ENCODE data around the gene DCTN3. TPM values are rescaled to one million over a fixed set of nuclear protein-coding genes. Genes with fewer than 3 reads are reported as not detected.

Gene DCTN3
- total and polyA plus RNA-seq, 4 donors: 39.8 to 86.3 (median 70.3) TPM

DNA sequence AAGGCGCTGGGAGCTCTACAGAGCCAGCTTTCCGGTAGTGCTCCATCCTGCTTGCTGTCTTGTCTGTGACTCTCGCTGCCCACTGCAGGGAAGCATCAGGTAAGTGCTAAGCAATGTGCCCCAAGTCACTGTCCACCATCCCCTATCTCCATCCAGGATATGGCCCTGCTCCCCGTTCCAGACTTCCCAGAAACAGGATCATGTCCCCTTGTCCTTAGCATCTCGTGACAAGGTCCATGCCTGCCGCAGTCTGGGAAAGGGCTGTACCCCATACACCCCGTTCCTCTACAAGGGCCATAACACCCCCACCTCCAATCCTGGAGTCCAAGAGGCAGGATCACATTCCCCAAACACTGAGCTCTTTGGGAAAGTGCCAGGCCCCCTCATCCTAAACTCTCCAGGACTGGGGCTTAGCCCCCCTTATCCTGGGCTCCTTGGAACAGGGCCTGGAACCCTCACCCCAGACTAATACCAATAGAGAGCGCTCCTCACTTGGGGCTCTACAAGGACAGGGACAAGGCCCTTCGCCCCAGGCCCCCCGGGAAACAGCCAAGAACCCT lies 9.0 kb downstream of the DCTN3 start:
- DNase-seq: peak; percentile 41 to 44 (median 42)
- H3K9ac ChIP-seq (ENCODE audit: insufficient read depth in 1 of 2, low read length in 2 of 2): peak overlapping the region; percentile 76 to 89
- TF ChIP-seq, protein P1, sequence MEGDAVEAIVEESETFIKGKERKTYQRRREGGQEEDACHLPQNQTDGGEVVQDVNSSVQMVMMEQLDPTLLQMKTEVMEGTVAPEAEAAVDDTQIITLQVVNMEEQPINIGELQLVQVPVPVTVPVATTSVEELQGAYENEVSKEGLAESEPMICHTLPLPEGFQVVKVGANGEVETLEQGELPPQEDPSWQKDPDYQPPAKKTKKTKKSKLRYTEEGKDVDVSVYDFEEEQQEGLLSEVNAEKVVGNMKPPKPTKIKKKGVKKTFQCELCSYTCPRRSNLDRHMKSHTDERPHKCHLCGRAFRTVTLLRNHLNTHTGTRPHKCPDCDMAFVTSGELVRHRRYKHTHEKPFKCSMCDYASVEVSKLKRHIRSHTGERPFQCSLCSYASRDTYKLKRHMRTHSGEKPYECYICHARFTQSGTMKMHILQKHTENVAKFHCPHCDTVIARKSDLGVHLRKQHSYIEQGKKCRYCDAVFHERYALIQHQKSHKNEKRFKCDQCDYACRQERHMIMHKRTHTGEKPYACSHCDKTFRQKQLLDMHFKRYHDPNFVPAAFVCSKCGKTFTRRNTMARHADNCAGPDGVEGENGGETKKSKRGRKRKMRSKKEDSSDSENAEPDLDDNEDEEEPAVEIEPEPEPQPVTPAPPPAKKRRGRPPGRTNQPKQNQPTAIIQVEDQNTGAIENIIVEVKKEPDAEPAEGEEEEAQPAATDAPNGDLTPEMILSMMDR (IDR thresholded peaks at IDR 0.05; ENCODE audit: control extremely low read depth, extremely low read depth): no peak
- 61 to 72% methylated on average over 10 of the region's 10 CpGs for WGBS, 2 donors
- peaks cover 0 to 18% (median 14%) of the 10 kb centered on the region in 4 donors for H3K36me3 ChIP-seq (ENCODE audit: control insufficient read depth in 4 of 4, insufficient read depth in 4 of 4, low read length in 4 of 4)
- H3K27me3 ChIP-seq (ENCODE audit: control insufficient read depth in 3 of 3, insufficient read depth in 3 of 3, low read length in 2 of 3): no peaks in the 10 kb centered on the region
- no peaks in the 10 kb centered on the region for H3K9me3 ChIP-seq (ENCODE audit: control insufficient read depth in 4 of 4, insufficient read depth in 3 of 4, low read length in 3 of 4)
- ATAC-seq (ENCODE audit: insufficient read depth, low FRiP score): no peak
- H3K4me3 ChIP-seq: peak overlapping the region; percentile 80
- H3K27ac ChIP-seq (ENCODE audit: low read depth in 1 of 2, low read length in 1 of 2): peak overlapping the region; percentile 87 to 91
- peaks cover 3 to 20% (median 8%) of the 10 kb centered on the region in 5 donors for H3K4me1 ChIP-seq (ENCODE audit: control insufficient read depth in 5 of 5, insufficient read depth in 5 of 5, low read length in 5 of 5)

DNA sequence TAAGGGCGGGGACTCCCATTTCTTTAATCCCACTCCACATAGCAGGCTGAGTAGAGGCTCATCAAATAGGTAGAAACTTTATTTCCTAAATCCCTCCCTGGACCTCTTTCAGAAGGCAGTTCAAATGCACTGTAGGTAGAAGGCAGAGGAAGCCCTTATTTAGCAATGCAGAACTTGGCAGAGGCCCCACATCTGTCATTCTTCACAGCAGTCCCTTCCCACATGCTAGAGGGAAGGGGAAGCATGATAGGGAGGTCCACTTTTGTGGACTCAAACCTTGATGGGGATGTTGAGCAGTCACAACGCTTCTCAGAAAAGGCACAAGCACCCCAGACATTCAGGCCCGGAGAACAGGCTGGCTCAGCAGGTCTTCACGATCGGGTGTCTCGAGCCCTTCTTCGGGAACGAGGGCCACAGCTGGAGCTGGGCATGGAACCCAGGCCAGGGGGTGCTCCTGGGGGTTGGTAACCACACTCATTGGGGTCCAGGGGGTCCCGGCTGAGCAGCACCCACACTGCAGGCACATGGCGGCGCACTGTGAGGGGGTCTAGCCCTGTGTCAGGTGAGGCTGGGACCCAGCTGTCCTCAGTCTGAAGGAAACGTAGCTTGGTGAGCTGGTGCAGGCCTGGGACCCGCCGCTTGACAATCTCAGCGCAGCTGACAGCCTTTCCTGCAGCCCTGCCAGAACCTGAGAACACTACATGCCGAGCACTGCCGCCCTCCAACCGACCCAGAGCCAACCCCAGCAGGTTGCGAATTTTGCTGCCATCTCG lies 9.7 kb downstream of the DCTN3 start:
- DNase-seq (no peak), ATAC-seq (ENCODE audit: insufficient read depth, low FRiP score) (no peak)
- TF ChIP-seq, protein P1 (IDR thresholded peaks at IDR 0.05; ENCODE audit: control extremely low read depth, extremely low read depth): no peak
- Histone ChIP-seq H3K27ac (ENCODE audit: low read depth in 1 of 2, low read length in 1 of 2) (no peak overlapping the region), H3K4me3 (no peak overlapping the region), H3K27me3 (ENCODE audit: control insufficient read depth in 3 of 3, insufficient read depth in 3 of 3, low read length in 2 of 3) (no peaks in the 10 kb centered on the region), H3K4me1 (ENCODE audit: control insufficient read depth in 5 of 5, insufficient read depth in 5 of 5, low read length in 5 of 5) (peaks cover 3 to 20% (median 8%) of the 10 kb centered on the region in 5 donors), H3K9ac (ENCODE audit: insufficient read depth in 1 of 2, low read length in 2 of 2) (no peak overlapping the region), H3K9me3 (ENCODE audit: control insufficient read depth in 4 of 4, insufficient read depth in 3 of 4, low read length in 3 of 4) (no peaks in the 10 kb centered on the region), H3K36me3 (ENCODE audit: control insufficient read depth in 4 of 4, insufficient read depth in 4 of 4, low read length in 4 of 4) (peaks cover 0 to 12% (median 9%) of the 10 kb centered on the region in 4 donors)
- 95% methylated on average over 20 of the region's 20 CpGs for WGBS, 2 donors

DNA sequence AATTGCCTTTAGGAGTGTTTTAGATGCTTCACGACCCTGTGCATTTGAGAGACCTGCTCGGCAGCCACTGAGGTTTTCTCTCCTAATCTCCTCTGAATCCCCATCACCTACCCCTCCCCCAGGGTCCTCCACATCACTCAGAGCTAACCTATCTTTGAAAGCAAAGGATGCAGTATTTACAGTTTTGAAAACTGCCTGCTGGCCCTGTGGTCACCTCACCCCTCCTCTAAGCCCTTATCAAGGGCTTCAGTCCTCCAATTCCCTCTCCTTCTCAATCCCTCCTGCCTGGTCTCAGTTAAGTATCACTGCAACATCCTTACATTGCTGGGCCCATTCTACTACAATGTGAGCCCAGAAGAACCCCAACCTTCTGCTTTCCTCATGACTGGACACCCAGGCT lies 13.0 kb downstream of the DCTN3 start:
- H3K4me1 ChIP-seq (ENCODE audit: control insufficient read depth in 5 of 5, insufficient read depth in 5 of 5, low read length in 5 of 5): peaks cover 3 to 12% (median 8%) of the 10 kb centered on the region in 5 donors
- ATAC-seq (ENCODE audit: insufficient read depth, low FRiP score) (no peak), DNase-seq (no peak)
- H3K36me3 ChIP-seq (ENCODE audit: control insufficient read depth in 4 of 4, insufficient read depth in 4 of 4, low read length in 4 of 4): no peaks in the 10 kb centered on the region
- no peaks in the 10 kb centered on the region for H3K9me3 ChIP-seq (ENCODE audit: control insufficient read depth in 4 of 4, insufficient read depth in 3 of 4, low read length in 3 of 4)
- no peak overlapping the region for H3K27ac ChIP-seq (ENCODE audit: low read depth in 1 of 2, low read length in 1 of 2)
- TF ChIP-seq, protein P1 (IDR thresholded peaks at IDR 0.05; ENCODE audit: control extremely low read depth, extremely low read depth): no peak
- no peak overlapping the region for H3K9ac ChIP-seq (ENCODE audit: insufficient read depth in 1 of 2, low read length in 2 of 2)
- WGBS, 2 donors: 54 to 63% methylated on average over 2 of the region's 2 CpGs
- peaks cover 0 to 3% (median 0%) of the 10 kb centered on the region in 3 donors for H3K27me3 ChIP-seq (ENCODE audit: control insufficient read depth in 3 of 3, insufficient read depth in 3 of 3, low read length in 2 of 3)
- H3K4me3 ChIP-seq: no peak overlapping the region

All from lung (tissue), 12 donors.